ENCODE results near the gene TNNC2. TPM values are rescaled to one million over a fixed set of nuclear protein-coding genes. Genes with fewer than 3 reads are reported as not detected.

Gene TNNC2
- total and polyA plus RNA-seq, 2 of the 13 experiments (the other 11 are each of a cell fraction or from before 2014, with no cell fraction given), result 1.8 to 4.7 TPM

GRCh38 chr20:45833883-45834796 lies 7.0 kb upstream of the TNNC2 start (continued):
- TF ChIP-seq ZZZ3 (CRISPR knock-in tag; IDR thresholded peaks at IDR 0.05; ENCODE audit: borderline replicate concordance) (no peak; the same call in 1 of the 2 replicates), ZIK1 (CRISPR knock-in tag; IDR thresholded peaks at IDR 0.05; ENCODE audit: borderline replicate concordance, low read depth) (0 out of 2 replicates have a peak, but pooled peaks have one; percentile 27), ZNF34 (CRISPR knock-in tag; IDR thresholded peaks at IDR 0.05; ENCODE audit: borderline replicate concordance) (no peak; the same call in 1 of the 2 replicates), ATAD3A (CRISPR knock-in tag; IDR thresholded peaks at IDR 0.05) (peak; percentile 90; the same call in 1 of the 2 replicates), ARNT2 (CRISPR knock-in tag; IDR thresholded peaks at IDR 0.05; ENCODE audit: low read depth) (peak; percentile 26; the same call in 1 of the 2 replicates), PHF5A (CRISPR knock-in tag; IDR thresholded peaks at IDR 0.05; ENCODE audit: low read depth, unreplicated experiment) (no peak), ZNF558 (CRISPR knock-in tag; IDR thresholded peaks at IDR 0.05; ENCODE audit: borderline replicate concordance) (peak; percentile 61; the same call in 1 of the 2 replicates), SRSF9 (IDR thresholded peaks at IDR 0.05; ENCODE audit: borderline replicate concordance, insufficient read depth, low read depth, low read length, poor library complexity, severe bottlenecking) (no peak), ZUFSP (CRISPR knock-in tag; IDR thresholded peaks at IDR 0.05; ENCODE audit: borderline replicate concordance) (no peak), SMAD1 (CRISPR knock-in tag; IDR thresholded peaks at IDR 0.05; ENCODE audit: borderline replicate concordance, low read depth) (peak; percentile 48; the same call in 1 of the 2 replicates), NCOR1 (IDR thresholded peaks at IDR 0.05; ENCODE audit: borderline replicate concordance, low read length) (peak; percentile 47; the same call in 1 of the 2 replicates), ZNF441 (CRISPR knock-in tag; IDR thresholded peaks at IDR 0.05; ENCODE audit: borderline replicate concordance) (no peak; the same call in 1 of the 2 replicates), IRF9 (CRISPR knock-in tag; IDR thresholded peaks at IDR 0.05; ENCODE audit: borderline replicate concordance) (peak; percentile 78; the same call in 1 of the 2 replicates), BRCA1 (CRISPR knock-in tag; IDR thresholded peaks at IDR 0.05) (no peak), SP1 (IDR thresholded peaks at IDR 0.05) (no peak), SP1 (CRISPR knock-in tag; IDR thresholded peaks at IDR 0.05) (peak; percentile 69), ARNT (IDR thresholded peaks at IDR 0.05) (no peak), ZNF574 (CRISPR knock-in tag; IDR thresholded peaks at IDR 0.05) (peak; percentile 58; the same call in 1 of the 2 replicates), YEATS2 (CRISPR knock-in tag; IDR thresholded peaks at IDR 0.05; ENCODE audit: borderline replicate concordance) (0 out of 2 replicates have a peak, but pooled peaks have one; percentile 8)
- TF ChIP-seq, protein P1, sequence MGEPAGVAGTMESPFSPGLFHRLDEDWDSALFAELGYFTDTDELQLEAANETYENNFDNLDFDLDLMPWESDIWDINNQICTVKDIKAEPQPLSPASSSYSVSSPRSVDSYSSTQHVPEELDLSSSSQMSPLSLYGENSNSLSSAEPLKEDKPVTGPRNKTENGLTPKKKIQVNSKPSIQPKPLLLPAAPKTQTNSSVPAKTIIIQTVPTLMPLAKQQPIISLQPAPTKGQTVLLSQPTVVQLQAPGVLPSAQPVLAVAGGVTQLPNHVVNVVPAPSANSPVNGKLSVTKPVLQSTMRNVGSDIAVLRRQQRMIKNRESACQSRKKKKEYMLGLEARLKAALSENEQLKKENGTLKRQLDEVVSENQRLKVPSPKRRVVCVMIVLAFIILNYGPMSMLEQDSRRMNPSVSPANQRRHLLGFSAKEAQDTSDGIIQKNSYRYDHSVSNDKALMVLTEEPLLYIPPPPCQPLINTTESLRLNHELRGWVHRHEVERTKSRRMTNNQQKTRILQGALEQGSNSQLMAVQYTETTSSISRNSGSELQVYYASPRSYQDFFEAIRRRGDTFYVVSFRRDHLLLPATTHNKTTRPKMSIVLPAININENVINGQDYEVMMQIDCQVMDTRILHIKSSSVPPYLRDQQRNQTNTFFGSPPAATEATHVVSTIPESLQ (CRISPR knock-in tag; conservative IDR thresholded peaks at IDR 0.05), result no peak
